Measurements from ENCODE around the gene IRAG1. TPM values are rescaled to one million over a fixed set of nuclear protein-coding genes. Genes with fewer than 3 reads are reported as not detected.
"Not testable (repeated sequence)": the region's sequence is repeated elsewhere in the genome, so short reads cannot be mapped to it uniquely, and the experiment has no call there.

IRAG1 gene
- total RNA-seq, 1 donor from 2014 or later: 18.0 TPM

- no peak overlapping the region for H3K27ac ChIP-seq
- no peak for ATAC-seq
- no peaks in the 10 kb centered on the region for H3K36me3 ChIP-seq
- no peaks in the 10 kb centered on the region for H3K4me1 ChIP-seq
- H3K4me3 ChIP-seq: no peak overlapping the region
- no peaks in the 10 kb centered on the region for H3K9me3 ChIP-seq
- intact Hi-C loops (cut with DNase I): no loop called here
- H3K27me3 ChIP-seq: no peaks in the 10 kb centered on the region
- TF ChIP-seq, protein P1, sequence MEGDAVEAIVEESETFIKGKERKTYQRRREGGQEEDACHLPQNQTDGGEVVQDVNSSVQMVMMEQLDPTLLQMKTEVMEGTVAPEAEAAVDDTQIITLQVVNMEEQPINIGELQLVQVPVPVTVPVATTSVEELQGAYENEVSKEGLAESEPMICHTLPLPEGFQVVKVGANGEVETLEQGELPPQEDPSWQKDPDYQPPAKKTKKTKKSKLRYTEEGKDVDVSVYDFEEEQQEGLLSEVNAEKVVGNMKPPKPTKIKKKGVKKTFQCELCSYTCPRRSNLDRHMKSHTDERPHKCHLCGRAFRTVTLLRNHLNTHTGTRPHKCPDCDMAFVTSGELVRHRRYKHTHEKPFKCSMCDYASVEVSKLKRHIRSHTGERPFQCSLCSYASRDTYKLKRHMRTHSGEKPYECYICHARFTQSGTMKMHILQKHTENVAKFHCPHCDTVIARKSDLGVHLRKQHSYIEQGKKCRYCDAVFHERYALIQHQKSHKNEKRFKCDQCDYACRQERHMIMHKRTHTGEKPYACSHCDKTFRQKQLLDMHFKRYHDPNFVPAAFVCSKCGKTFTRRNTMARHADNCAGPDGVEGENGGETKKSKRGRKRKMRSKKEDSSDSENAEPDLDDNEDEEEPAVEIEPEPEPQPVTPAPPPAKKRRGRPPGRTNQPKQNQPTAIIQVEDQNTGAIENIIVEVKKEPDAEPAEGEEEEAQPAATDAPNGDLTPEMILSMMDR (IDR thresholded peaks at IDR 0.05): no peak
- no peak for DNase-seq
Measured at GRCh38 chr11:10686311-10686710, 7.2 kb downstream of the IRAG1 start.

DNA sequence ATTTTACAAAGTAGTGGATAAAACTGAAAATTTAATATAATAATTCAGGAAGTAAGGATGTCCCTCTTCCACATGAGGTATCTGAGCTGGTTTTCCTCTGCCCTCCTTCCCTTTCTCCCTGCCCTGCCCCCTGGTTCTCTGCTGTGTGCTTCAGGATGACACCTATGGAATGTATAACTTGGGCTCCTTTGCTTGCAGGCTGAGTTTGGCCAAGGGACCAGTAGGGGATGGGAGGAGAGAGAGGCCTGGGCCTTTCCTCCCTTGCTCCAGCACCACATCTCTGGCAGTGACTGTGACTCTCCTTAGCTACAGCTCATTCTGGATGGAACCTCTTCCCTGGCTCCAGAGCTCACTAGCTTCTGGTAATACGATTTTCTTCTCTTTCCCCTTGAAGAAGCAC lies 10.1 kb downstream of the IRAG1 start:
- ATAC-seq: no peak
- Histone ChIP-seq H3K4me1 (no peaks in the 10 kb centered on the region), H3K9me3 (no peaks in the 10 kb centered on the region), H3K27me3 (no peaks in the 10 kb centered on the region), H3K27ac (no peak overlapping the region), H3K36me3 (no peaks in the 10 kb centered on the region), H3K4me3 (no peak overlapping the region)
- TF ChIP-seq, protein P1 (IDR thresholded peaks at IDR 0.05): no peak
- intact Hi-C loops (cut with DNase I): no loop called here
- no peak for DNase-seq

GRCh38 chr11:10680956-10681487 lies 12.5 kb downstream of the IRAG1 start:
- Histone ChIP-seq H3K27ac (no peak overlapping the region), H3K36me3 (no peaks in the 10 kb centered on the region), H3K4me3 (no peak overlapping the region), H3K27me3 (no peaks in the 10 kb centered on the region), H3K9me3 (no peaks in the 10 kb centered on the region), H3K4me1 (no peaks in the 10 kb centered on the region)
- intact Hi-C loops (cut with DNase I): no loop called here
- DNase-seq (no peak), ATAC-seq (no peak)
- TF ChIP-seq, protein P1 (IDR thresholded peaks at IDR 0.05): no peak

- DNase-seq; ATAC-seq; H3K27me3 ChIP-seq; H3K27ac ChIP-seq; H3K4me1 ChIP-seq; intact Hi-C loops (cut with DNase I); H3K4me3 ChIP-seq; H3K9me3 ChIP-seq; H3K36me3 ChIP-seq: not testable (repeated sequence)
Measured at GRCh38 chr11:10680279-10680678, 13.3 kb downstream of the IRAG1 start.

GRCh38 chr11:10679644-10680043 lies 13.9 kb downstream of the IRAG1 start:
- no peaks in the 10 kb centered on the region for H3K36me3 ChIP-seq
- TF ChIP-seq, protein P1 (IDR thresholded peaks at IDR 0.05): no peak
- peaks cover 12% of the 10 kb centered on the region for H3K4me1 ChIP-seq
- H3K9me3 ChIP-seq: no peaks in the 10 kb centered on the region
- no peak for ATAC-seq
- intact Hi-C loops (cut with DNase I): no loop called here
- no peak overlapping the region for H3K27ac ChIP-seq
- no peaks in the 10 kb centered on the region for H3K27me3 ChIP-seq
- DNase-seq: no peak
- H3K4me3 ChIP-seq: no peak overlapping the region

DNA sequence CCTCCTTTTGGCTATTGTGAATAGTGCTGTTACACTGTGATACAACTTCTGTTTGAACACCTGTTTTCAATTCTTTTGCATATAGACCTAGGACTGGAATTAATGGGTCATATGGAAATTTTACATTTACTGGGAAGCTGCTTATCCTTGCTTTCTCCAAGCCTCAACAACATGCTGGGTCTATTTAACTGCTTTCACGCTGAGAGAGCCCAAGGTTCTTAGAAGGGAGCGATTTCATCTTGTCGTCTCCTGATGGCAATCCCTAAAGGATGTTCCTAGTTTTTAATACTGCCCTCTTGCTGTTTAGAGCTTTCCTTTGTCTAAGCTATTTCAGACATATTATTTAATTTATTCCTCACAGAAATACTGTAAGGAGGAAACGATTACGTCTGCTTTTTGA lies 15.5 kb downstream of the IRAG1 start:
- DNase-seq (no peak), ATAC-seq (no peak)
- Histone ChIP-seq H3K4me3 (no peak overlapping the region), H3K27ac (no peak overlapping the region), H3K4me1 (peaks cover 23% of the 10 kb centered on the region), H3K9me3 (no peaks in the 10 kb centered on the region), H3K36me3 (no peaks in the 10 kb centered on the region), H3K27me3 (no peaks in the 10 kb centered on the region)
- intact Hi-C loops (cut with DNase I): no loop called here
- TF ChIP-seq, protein P1 (IDR thresholded peaks at IDR 0.05): no peak
